GM21423 (cell line): ENCODE measurements around the gene CLDN9.

Experiments used
- ATAC-seq: cut with Tn5 transposase; IDR thresholded peaks from one replicate; pipeline ENCODE4 v1.9.1; 2021; ENCODE audit warnings: mild to moderate bottlenecking, moderate library complexity; ENCODE audit not compliant: unreplicated experiment

Gene CLDN9

DNA sequence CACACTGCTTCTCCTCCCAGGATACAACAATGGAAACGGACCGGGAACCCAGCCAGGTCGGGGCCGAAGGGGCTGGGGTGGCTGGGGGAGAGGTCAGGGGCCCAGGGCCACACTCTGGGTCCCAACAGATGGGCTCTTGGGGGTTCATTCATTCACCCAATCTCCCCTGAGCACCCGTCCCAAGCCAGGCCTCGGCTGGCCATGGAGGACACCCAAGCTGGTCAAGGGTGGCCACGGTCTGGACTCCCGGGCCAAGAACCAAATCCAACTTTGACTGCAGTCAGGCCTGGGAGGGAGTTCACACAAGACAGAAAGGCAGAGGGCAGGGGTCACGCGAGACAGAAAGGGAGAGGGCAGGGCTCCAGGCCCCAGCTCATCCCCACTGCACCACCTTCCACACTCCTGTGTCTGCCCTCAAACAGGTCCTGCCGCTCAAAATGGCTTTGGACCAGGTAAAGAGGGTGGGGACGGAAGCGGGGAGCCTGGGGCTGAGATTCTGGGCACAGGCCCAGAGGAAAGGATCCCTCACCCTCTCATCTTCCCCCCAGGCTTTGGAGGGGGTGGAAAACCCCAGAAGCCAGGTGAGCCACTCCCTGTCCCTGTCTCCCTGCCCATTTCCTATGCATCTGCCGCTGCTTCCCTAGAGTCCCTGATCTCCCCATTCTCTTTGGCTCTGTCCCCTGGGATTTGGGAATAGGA, 20.2 kb upstream of the CLDN9 start:
- ATAC-seq: no peak

DNA sequence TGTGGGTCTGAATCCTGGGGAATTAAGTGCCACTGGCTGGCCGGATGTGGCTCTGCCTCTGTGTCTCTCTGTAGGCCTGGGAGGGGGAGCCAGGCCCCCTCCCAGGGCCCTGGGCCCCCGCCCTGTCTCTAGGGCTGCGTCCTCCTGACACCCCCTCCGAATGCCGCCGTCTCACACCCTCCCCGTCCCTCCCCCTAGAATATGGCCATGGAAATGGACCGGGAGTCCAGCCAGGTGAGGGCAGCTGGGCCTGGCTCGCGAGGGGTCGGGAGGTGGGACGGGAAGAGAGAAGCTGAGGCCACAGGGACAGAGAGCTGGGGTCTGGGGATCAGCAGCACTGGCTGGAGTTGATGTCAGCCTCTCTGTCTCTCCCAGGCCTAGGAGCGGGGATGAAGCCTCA, 16.4 kb upstream of the CLDN9 start:
- no peak for ATAC-seq

DNA sequence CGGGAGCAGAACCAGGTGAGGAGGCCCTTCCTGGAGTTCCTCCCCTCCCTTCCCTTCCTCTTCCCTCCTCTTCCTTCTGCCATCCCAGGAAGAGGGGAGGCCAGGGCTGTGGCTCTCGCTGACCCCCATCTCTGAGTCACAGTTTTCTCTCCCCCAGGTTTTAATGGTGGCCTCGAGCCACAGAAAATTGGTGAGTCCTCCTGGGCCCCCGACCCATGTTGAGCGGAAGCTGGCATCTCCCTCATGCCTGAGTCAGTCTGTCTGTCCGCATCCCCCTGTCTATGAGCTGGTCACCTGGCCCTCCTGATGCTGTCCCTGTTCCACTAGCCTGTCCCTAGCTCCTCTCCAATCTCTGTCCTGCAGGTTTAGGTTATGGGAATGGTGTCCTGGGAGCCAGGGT, 12.8 kb upstream of the CLDN9 start:
- no peak for ATAC-seq

DNA sequence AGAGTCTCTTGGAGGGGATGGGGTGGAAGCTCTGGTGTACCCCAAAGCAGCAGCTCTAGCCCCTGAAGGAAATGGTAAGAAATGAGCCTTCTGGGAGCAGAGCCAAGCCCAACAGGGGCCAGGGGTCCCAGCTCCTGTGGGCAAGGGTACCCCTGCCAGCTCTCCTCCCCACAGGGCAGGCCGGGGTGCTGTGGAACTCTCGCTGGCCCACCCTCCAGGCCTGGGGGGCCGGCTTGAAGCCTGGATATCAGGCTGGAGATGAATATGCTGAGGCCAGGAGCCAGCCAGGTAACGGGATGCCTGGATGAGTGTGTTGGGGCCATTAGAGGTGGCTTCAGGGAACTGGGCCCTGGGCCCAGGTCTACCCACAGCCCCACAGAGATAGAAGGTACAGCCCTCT, 12.2 kb upstream of the CLDN9 start:
- ATAC-seq: no peak

DNA sequence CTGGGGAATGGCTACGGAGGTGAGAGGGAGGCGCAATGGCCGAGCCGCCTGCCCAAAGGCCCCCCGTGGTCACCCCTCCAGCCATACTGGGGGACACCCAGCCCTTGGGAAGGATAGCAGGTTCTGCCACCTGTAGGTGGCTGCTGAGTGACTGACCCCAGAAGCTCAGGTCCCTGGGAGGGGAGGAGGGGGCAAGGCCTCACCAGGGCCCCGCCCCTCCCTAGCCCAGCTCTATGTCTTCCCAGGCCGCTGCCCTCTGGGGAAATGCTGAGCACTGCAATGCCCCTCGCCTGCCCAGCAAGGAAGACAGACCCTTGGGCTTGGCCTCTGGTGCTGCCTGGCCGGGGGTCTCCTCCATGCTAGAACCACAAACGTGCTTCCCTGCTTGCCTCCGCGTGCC, 11.4 kb upstream of the CLDN9 start:
- no peak for ATAC-seq

DNA sequence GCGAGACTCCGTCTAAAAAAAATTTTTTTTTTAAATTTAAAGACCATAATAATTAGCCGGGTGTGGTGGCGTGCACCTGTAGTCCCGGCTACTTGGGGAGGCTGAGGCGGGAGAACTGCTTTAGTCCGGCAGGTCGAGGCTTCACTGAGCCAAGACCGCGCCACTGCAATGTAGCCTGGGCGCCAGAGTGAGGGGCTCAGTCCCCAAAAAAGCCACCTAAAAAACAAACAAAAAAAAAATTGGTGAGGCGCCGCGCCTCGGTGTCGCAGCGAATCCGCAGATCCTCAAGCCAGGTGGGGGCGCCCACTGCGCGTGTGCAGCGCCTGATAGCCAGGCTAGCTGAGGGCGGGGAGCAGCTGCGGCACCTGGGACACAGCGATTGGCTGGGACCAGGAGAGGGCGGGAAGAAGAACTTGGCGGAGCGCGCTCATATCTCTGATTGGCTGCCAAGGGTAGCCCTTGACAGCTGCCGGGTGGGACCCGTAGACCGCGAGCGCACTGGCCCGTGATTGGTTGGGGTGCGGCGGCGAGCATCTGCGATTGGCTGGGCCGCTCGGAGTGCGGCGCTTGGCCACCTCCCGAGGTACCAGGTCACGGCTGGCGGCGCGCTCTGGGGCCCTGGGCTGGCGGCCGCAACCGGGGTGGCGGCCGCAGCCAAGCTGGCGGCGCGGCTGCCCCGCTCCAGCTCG, 9.0 kb upstream of the CLDN9 start:
- peak; percentile 91 for ATAC-seq

DNA sequence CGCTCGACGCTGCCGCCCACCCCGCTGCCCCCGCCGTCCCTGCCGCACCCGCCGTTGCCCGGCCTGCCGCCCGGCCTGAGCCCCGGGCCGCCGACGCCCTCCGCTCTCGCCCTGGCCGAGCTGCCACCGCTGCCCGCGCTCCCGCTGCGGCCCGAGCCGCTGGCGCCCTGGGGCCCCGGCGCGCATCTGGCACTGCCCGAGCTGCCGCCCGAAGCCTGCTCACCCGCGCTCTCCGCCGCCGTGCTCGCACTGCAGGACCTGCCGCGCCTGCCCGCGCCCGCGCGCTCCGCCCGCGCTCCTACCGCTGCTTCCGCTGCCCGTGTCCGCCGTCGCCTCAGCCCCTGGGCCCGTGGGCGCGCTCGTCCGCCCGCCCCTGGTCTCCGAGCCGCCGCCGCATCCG, 8.4 kb upstream of the CLDN9 start:
- no peak for ATAC-seq

DNA sequence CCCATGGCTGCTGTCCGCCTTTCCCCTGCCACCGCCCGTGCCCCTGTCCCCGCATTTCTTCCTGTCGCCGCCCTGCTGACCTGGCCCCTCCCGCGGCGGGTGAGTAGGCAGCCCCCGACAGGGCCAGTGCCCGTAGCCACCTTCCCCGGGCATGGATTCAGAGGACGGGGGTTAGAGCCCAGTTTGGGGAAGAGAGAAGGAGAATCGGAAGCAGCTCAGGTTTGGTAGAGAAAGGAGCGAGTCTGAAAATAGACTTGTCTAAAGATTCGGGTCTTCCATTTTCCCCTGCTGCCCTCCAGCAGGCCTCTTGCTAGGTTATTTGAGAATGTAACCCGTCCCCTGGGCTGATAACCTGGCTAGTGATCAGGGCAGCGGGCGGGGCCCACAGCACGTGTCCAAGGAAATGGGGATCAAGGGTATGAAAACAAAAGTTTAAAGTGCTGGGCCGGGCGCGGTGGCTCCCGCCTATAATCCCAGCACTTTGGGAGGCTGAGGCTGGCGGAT, 7.9 kb upstream of the CLDN9 start:
- ATAC-seq: no peak

DNA sequence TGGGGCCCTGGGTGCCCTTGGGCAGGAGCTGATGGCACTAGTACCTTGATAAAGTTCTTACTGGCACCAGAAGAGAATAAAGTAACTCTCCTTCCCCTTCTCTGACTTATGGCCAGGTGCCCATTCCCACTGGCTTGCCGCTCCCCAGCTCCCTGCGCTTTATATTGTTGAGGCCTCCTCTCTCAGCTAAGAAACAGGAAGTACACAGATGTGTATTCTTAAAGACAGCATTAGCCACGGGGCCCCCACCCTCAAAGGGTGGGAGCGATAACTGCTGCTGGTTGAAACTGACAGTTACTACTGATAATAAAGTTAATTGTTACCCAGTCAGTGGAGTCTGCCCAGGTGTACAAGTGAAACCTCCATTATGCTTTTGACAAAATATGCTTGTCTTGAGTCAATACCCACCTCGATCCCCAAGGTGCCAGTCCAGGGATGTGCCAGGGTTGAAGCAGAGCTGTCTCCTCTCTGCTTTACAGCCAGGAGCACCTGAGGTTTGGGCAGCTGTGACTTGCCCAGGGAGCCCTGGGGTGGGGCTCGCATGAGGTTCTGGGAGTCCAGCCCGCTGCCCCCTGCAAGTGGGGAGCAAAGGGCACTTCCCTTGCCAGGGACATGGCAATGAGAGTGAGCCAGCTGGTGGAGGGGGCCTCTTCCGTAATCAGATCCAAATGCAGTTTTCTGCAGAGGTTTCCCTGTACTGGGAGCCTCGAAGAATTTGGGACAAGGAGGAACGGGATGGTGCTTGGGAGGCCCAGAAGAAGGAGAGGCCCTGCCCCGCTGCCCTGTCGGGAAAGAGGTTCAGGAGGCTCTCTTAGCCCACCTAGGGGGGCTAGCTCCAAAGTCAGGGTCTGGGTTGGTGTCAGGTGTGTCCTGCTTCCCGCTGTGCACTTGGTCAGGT, 5.4 kb upstream of the CLDN9 start:
- ATAC-seq: no peak

DNA sequence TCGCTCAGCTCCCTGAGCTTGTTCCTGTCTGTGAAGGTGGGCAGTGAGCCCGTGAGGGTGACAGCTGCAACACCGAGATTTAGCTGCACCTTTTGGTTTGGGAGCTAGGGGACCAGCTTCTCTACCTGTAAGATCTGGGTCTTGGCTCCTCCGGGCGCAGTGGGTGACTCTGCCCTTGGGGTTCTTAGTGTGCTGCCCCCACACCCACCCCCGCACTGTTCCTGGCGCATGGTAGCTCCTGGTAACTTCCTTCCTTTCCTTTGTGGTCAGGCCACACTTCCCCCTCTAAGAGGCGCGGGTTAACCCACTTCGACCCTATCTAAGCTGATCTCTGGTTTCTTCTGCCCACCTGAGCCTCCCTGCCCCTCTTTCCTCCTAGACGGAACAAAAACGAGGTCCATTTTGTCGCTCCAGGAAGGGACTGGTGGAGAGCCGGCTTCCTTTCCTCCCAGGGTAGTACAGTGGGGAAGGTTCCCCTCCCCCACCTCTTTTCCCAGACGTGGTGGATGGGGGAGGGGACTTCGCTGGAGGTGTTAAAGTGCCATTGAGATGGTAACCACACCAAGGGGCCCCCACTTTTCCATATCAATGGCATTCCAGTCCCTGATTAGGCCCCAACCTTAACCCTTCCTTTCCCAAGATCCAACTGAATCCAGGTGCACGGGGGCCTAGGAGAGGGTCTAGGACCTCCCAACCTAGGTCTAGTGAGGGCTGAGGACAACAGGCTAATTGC, 4.6 kb upstream of the CLDN9 start:
- ATAC-seq: no peak

DNA sequence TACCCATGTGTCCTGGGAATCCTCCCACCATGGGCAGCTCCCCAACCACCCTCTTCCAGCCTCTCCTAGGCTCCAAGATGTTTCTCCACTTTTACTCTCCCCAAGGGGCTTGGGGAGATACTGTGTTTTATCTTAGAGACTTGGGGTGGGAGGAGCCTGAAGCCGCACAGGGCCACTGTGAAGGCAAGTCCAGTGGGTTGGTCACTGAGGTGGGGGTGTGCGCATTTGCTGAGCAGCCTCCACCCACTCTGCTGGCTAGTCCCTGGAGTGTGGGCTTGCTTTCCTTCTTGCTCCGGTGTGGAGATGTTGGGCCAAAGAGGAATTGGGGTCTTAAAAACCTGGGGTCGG, 4.1 kb upstream of the CLDN9 start:
- no peak for ATAC-seq

DNA sequence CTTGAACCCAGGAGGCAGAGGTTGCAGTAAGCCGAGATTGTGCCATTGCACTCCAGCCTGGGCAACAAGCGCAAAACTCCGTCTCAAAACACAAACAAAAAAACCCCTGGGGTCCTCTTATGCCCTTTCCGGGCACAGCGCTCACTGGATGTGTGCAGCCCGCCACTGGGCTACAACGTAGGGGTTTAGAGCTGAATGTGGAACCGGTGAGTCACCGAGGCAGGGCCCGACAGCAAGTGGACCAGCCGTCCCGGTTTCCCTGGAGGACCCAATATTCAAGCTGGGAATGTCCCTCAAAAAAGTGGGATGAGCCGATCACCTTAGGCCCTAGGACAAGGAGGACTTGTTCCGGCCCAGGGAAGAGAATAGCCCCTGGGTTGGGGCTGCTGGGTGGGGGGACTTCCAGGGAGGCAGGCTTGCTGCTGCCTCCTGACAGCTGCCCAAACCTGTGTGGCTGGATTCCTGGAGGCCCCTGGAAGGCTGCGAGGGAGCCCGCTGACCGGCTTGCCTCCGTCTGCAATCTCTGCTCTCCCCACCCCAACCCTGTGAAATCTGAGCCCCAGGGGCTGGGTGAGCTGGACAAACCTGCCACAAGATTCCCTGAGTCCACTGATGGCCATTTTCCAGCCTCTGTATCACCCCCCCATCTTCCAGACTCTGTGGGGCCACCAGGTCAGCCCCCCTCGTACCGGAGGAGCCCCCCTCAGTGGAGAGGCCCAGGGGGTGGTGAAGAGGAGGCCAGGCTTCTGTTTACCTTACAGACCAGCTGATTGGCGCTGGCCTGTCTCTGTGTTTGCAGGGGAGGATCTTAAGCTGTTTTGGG, 2.9 kb upstream of the CLDN9 start:
- ATAC-seq: no peak

DNA sequence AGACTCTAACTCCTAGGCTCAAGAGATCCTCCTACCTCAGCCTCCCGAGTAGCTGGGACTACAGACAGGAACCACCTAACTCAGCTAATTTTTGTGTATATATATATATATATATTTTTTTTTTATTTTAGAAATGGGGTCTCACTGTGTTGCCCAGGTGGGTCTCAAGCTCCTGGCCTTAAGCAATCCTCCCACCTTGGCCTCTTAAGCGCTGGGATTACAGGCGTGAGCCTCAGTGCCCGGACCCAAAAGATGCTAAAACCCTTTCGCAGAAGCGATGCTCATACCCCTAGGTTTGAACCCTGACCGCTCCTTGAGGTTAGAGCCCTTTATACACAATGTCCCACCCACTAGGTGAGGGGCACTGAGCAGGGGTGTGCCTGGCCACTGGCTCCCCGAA, 2.2 kb upstream of the CLDN9 start:
- no peak for ATAC-seq

DNA sequence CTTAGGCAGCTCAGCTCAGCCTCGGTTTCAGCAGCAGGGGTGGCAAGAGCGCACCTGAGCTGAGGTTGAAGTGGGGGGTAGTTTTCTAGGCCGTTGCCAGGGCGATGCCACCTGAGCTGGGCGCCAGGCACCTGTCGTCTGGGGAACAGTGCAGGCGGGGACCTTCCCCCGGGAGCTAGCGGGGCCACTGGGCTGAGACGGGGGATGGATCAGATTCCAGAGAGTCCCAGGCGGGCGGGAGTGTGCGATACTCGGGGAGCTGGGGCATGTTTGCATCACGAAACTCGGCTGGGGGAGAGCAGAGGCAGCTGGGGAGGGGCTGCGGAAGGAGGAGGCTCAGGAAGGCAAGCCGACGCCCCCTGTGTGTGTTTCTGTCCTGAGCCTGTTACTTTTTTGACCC, 477 bp upstream of the CLDN9 start:
- no peak for ATAC-seq

DNA sequence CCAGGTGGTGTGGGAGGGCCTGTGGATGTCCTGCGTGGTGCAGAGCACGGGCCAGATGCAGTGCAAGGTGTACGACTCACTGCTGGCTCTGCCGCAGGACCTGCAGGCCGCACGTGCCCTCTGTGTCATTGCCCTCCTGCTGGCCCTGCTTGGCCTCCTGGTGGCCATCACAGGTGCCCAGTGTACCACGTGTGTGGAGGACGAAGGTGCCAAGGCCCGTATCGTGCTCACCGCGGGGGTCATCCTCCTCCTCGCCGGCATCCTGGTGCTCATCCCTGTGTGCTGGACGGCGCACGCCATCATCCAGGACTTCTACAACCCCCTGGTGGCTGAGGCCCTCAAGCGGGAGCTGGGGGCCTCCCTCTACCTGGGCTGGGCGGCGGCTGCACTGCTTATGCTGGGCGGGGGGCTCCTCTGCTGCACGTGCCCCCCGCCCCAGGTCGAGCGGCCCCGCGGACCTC, 798 bp downstream of the CLDN9 start:
- no peak for ATAC-seq

DNA sequence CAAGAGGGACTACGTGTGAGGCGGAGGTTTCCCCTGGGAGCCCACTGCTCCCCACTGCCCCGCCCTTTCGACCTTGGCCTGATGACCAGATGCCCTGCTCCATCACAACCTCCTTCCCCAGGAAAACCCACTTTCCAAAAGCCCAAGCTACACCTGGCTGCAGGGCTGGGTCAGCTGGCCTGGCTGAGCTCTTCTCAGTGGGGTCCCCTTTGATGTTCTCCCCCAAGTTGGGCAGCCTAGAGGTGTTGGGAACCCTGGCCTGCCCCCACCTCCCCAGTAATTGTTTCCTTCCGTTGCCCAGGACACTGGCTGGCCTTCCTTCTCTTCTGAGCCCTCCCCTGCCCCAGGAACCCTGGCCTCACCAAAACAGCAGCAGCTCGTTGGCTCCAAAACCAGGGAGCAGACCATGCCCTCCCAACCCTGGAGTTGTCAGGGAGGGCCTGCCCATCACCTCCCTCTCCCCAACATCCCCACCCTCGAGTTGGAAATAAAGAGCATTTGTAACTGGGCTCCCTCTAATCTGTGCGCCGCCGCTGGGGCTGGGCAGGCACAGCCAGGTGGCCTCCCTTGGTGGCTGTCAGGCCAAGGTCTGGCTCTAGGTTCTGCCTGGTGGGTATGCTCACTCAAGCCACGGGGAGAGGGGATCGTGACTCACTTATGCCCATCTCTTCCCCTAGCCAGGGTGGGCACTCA, 1.4 kb downstream of the CLDN9 start:
- no peak for ATAC-seq

DNA sequence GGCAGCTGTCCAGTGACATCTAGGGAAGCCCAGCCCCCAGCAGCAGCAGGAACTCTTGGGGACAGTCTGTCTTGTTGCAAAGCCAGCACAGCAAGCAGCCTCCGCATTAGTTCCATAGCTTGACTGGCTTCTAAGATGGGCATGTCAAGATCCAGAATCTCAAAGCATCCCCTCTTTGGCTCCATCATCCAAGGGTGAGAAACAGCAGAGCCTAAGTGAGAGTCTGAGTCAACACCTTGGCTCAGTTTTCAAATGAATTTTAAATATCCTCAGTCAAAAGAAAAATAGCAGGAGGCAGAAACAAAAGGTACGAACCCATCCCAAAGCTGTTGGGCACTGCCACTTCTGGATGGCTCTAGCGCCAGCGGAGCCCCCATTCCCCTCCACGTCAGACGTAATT, 2.2 kb downstream of the CLDN9 start:
- ATAC-seq: no peak

DNA sequence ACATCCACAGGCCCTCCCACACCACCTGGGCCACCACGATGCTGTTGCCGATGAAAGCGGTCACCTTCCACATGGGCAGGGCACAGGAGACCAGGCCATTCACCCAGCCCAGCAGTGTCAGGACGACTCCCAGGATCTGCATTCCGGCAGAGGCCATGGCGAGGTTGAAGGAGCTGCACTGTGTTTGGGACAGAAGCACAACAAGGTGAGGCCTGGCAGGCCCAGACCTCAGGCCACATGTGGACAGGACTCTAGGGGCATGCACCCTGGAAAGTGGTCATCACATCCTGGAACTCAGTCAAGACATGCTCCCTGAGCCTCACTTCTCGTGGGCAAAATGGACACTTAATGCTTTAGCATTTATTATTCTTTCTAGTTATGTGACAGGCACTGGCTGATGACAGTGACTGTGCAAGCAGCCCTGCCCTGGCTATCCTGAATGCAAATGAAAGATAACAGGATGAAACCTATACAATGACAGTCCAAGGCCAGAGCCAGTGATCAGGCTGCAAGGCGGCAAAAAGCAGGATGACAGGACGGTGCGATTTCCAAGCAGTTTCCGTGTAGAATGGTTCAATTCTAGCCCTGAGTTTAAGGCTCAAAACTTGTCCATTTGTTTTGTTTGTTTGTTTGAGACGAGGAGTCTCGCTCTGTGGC, 3.3 kb downstream of the CLDN9 start:
- no peak for ATAC-seq

DNA sequence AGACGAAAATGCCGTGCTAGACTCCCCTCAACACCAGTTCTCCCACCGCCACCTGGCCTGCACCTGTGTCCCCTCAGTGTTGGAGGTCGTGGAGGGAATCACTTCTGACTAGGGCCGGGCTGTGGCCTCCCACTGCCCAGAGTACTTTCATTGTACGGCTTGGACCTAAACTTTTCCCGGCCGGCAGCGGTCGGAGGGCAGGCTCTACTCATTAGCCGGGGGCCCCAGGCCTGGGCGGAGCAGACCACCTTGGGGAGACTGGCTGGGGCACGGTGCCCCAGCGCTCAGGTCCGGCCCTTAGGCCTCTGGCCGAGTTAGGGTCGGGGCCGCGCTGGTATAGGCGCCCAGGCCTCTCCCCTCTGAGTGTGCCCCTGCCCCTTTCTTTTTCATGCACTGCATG, 4.6 kb downstream of the CLDN9 start:
- ATAC-seq: no peak
